ENCODE measurements around the gene NPDC1.

NPDC1 gene

DNA sequence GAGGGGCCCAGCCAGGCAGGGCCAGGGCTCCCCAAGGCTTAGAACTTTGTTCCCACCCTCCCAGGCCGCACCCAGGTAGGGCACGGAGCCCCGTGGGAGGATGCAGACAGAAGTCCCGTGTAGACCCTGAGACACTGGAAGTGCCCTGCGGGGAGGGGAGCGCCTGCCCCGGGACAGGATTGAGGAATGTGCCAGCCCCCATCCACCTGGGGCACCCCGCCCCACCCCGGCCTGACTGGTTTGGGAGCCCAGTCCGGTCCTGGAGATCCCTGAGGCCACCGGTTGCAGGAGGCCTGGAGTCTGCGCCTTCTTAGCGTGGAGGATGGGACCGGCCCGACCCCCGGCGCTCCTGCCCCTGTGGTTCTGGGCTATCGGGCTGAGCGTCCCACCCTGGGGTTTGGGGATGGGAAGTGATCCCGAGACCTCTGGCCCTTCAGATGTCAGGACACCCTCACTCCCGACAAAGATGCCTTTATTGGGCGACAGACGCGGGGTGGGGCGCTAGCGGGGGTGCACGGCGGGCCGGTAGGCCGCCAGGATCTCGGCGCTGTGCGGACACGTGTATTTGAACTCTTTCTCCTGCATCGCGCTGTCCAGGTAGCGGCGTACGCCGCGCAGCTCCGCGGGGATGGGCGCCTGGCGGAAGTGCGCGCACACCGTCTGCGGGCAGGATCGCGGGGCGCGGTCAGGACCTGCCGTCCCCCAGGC, 51.6 kb downstream of the NPDC1 start:
- Mint-ChIP-seq H3K9me3 (peaks cover 18% of the 10 kb centered on the region), H3K27ac (no peak overlapping the region), H3K4me3 (no peak overlapping the region), H3K36me3 (ENCODE audit: low read depth) (no peaks in the 10 kb centered on the region), H3K4me1 (peaks cover 21% of the 10 kb centered on the region), H3K27me3 (ENCODE audit: low read depth, poor library complexity) (peaks cover 28% of the 10 kb centered on the region)
- no peak for DNase-seq
- TF ChIP-seq CTCF (IDR thresholded peaks at IDR 0.05), result no peak

GRCh38 chr9:136992819-136993369, 53.1 kb downstream of the NPDC1 start:
- no peak for DNase-seq
- Mint-ChIP-seq H3K27me3 (ENCODE audit: low read depth, poor library complexity) (peaks cover 27% of the 10 kb centered on the region), H3K27ac (no peak overlapping the region), H3K4me1 (peaks cover 28% of the 10 kb centered on the region), H3K4me3 (peak overlapping the region; percentile 80), H3K9me3 (peaks cover 18% of the 10 kb centered on the region), H3K36me3 (ENCODE audit: low read depth) (no peaks in the 10 kb centered on the region)
- no peak for TF ChIP-seq CTCF (IDR thresholded peaks at IDR 0.05)

DNA sequence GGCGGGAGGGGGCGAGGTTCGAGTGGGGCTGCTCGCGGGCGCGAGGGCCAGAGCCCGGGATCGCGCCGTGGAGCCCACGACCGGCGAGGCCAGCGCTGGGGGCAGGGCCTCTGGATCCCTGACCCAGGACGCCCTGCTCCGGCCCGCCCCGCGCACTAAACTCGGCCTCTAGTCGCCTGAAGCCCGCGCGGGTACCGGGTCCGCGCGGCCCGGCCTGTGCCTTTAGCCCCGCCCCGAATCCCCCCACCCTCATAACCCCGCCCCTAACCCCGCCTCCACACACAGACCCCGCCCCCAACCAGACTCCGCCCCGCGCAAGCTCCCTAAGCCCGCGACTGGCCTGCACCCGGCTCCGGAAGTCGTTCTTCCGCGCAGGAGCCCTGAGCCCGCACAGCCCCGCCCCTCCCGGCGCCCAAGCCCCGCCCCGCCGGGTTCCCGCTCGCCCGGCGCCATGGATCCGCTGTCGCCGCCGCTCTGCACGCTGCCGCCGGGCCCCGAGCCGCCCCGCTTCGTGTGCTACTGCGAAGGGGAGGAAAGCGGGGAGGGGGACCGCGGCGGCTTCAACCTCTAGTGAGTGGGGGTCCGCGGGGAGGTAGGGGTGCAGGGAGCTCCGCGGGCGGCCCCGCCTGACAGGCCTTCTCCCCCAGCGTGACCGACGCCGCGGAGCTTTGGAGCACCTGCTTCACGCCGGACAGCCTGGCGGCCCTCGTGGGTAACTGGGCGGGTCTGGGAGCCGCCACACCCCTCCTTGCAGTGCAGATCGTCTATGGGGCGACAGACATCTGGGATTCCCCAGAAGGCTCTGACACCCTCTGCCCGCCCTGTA, 53.8 kb downstream of the NPDC1 start, which contains the start of gene PAXX:
PAXX (plus strand) TSS at position 430 of the 826 bp plus-strand sequence; CDS start at position 452, 22 bp downstream.
- peaks cover 28% of the 10 kb centered on the region for H3K27me3 Mint-ChIP-seq (ENCODE audit: low read depth, poor library complexity)
- peaks cover 18% of the 10 kb centered on the region for H3K9me3 Mint-ChIP-seq
- DNase-seq, result peak; percentile 99
- peak within 1 kb of the TSS; percentile 80 for H3K4me3 Mint-ChIP-seq
- H3K36me3 Mint-ChIP-seq (ENCODE audit: low read depth), result no peaks in the 10 kb centered on the region
- H3K27ac Mint-ChIP-seq, result no peak within 1 kb of the TSS
- H3K4me1 Mint-ChIP-seq, result peaks cover 25% of the 10 kb centered on the region
- TF ChIP-seq CTCF (IDR thresholded peaks at IDR 0.05), result no peak

GRCh38 chr9:136990242-136990911, 55.6 kb downstream of the NPDC1 start:
- no peak for TF ChIP-seq CTCF (IDR thresholded peaks at IDR 0.05)
- Mint-ChIP-seq H3K27ac (no peak overlapping the region), H3K4me3 (peak overlapping the region; percentile 54), H3K27me3 (ENCODE audit: low read depth, poor library complexity) (peaks cover 32% of the 10 kb centered on the region), H3K36me3 (ENCODE audit: low read depth) (no peaks in the 10 kb centered on the region), H3K9me3 (peaks cover 18% of the 10 kb centered on the region), H3K4me1 (peaks cover 25% of the 10 kb centered on the region)
- no peak for DNase-seq

Measured in nephron progenitor cell (in vitro differentiated cells).